LNCAP (cell line): ENCODE measurements around the gene MARCHF4.

Source experiments
- TF ChIP-seq, protein P1 (sequence below): fragments of 450-650 bp; IDR thresholded peaks from 2 replicates; pipeline ENCODE4 v1.5.1; 2017; ENCODE audit warnings: mild to moderate bottlenecking

Gene MARCHF4

DNA sequence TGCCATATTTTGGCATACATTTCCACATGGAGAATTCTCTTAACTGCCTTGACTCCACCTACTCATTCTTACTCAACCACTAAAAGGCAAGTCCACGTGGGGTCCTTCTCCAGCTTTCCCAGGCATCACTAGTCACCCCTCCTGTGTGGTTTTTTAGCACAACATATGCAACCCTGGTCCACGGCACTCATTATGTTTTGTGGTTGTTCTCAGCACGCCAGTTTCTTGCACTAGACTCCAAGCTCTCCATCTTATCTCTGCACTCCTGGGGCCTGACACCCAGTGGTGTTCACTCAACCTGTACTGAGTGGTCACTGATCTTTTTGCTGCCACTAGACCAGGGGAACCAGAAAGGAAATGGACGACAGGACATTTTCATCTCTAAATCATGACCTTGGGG lies 18.0 kb downstream of the MARCHF4 start:
- TF ChIP-seq, protein P1, sequence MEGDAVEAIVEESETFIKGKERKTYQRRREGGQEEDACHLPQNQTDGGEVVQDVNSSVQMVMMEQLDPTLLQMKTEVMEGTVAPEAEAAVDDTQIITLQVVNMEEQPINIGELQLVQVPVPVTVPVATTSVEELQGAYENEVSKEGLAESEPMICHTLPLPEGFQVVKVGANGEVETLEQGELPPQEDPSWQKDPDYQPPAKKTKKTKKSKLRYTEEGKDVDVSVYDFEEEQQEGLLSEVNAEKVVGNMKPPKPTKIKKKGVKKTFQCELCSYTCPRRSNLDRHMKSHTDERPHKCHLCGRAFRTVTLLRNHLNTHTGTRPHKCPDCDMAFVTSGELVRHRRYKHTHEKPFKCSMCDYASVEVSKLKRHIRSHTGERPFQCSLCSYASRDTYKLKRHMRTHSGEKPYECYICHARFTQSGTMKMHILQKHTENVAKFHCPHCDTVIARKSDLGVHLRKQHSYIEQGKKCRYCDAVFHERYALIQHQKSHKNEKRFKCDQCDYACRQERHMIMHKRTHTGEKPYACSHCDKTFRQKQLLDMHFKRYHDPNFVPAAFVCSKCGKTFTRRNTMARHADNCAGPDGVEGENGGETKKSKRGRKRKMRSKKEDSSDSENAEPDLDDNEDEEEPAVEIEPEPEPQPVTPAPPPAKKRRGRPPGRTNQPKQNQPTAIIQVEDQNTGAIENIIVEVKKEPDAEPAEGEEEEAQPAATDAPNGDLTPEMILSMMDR, result no peak

DNA sequence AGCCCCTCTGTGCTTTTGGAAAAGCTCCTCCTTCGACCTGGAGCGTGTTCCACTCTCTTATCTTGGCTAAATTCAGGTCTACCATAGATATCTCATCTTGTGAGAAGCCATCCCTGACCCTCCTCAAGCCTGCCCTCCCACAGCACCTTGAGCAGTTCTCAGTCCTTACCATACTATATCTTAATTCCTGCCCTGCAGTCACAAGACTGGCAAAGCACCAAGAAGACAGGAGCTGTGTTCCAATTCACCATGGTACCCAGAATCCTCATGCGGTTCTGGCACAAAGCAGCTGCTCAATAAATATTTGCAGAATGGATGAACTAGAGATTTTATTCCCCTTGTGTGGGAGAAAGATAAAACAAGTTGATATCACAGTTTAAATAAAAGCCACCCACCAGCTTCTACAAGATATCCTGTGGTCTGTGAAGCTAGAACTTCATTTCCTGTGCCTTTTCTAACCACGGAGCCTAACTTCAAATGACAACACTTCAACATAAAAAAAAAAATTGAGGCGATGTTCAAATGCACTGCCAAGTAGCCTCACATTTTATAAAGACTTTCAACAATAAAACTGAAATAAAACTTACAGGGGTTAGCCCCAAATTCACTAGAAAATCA lies 19.5 kb downstream of the MARCHF4 start:
- TF ChIP-seq, protein P1, result no peak

DNA sequence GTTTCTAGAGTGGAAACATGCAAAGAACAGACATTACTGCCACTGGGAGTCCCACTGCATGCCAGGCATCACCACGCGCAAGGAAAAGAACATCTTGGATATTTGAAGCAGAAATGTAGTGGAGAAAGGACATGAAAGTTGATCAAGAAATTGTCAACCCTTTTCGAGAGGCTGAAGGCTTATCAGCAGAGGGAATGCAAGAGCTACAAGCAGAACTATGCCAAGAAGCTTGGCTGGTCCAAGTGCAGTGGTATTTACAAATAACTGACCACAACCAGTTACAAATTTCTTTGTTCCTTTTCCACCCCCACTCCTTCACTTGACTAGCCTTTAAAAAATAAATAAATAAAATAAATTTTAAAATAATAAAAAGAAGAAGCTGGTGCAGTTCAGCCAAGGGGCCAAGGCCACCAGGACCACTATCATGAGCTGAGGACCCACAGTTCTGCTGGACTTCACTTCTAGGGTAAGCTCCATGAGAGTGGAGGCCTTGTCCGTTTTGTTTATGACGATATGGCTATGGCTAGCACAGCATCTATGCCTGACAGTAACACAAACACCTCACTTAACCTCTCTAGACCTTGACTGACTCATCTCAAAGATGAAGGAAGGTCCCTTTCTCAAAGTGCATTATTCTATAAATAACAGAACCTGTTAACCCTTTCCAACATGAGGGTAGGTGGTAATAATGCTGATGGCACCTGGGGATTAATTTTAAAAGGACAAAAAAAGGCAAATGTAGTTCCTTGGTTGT lies 20.9 kb downstream of the MARCHF4 start:
- TF ChIP-seq, protein P1, result no peak

DNA sequence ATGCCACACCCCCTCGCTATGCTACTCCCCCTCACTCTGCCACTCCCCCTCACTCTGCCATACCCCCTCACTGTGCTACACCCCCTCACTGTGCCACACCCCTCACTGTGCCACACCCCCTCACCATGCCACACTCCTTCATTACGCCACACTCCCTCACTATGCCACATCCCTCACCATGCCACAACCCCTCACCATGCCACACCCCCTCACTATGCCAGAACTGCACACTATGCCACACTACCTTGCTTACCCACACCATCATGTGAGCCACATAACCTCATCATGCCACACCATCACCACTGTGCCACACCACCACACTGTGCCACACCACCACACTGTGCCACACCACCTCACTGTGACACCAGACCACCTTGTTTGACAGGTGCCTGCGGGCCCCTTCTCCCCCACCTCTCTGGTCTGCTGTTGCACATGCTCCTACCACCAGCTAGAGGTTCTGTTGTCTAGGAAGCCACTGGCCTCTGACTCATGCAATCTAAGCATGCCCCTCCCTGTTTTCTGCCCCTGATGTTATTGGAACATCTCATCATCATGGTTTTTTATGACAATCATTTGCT lies 22.0 kb downstream of the MARCHF4 start:
- TF ChIP-seq, protein P1, result no peak

DNA sequence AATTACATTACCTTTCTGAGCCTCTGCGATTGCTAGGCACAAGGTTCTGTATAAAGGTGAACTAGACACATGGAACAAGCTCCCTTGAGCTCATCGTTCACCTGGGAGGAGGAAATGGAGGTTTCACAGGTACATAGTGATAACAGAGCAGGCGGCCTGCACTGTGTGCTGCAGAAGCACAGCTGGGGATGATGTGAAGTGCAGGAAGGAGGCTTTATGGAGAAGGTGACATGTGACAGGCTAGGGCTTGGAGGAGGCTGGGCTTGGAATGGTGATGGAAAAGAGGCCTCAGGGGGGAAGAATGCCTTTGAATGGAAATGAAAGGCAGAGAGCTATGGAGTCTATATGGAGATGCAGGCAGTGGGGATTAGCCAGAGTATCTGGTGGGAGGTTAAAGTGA lies 22.9 kb downstream of the MARCHF4 start:
- TF ChIP-seq, protein P1, result no peak

DNA sequence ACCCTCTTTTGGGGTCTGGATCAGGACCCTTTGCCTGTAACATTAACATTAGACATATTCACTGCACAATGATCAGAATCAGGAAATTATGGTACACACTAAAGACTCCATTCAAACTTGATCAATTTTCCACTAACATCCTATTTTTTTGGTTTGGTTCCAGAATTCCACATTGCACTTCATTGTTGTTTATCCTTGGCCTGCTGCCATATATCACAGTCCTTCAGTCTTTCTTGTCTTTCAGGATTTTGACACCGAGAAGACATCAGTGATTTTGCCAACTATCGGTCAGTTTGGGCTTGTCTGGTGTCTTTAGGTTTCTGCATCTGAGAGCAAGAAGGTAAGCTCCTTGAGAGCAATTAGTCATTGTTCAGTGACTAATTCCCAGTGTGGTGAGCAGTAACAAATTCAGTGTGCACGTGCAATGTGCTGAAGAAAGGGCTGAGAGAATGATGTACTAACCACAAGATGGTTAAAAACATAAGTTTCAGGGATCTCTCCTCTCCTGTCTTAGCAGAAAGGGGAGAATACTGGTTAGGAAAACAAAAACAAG lies 23.5 kb downstream of the MARCHF4 start:
- TF ChIP-seq, protein P1, result no peak

DNA sequence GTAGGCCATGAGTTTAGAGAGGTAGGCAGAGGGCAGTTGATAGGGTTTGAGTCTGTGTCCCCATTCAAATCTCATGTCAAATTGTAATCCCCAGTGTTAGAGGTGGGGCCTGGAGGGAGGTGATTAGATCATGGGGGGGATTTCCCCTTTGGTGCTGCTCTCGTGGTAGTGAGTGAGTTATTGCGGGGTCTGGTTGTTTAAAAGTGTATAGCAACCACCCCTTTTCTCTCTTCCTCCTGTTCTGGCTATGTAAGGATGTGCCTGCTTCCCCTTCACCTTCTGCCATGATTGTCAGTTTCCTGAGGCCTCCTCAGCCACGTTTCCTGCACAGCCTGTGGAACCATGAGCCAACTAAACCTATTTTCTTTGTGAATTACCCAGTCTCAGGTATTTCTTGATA lies 25.5 kb downstream of the MARCHF4 start:
- TF ChIP-seq, protein P1, result no peak
